Vagina (tissue), 2 donors: ENCODE results near the gene FBXL17.

Experiments used
- POLR2A ChIP-seq, 2 donors: fragments of 450-650 bp; IDR thresholded peaks; one replicate each; pipeline ENCODE4 v1.6.1; 2017; ENCODE audit warnings: antibody characterized with exemption in 2 of 2, mild to moderate bottlenecking in 2 of 2, moderate library complexity in 2 of 2
- POLR2AphosphoS5 ChIP-seq, 2 donors: sonication (generic); formaldehyde crosslinking; IDR thresholded peaks; one replicate each; pipeline ENCODE4 v1.9.0; 2017; ENCODE audit warnings: antibody characterized with exemption in 2 of 2, mild to moderate bottlenecking in 2 of 2, low read depth in 1 of 2; ENCODE audit not compliant: insufficient read depth in 1 of 2
- TF ChIP-seq, protein P1 (sequence below), 3 experiments: fragments of 450-650 bp in 2 of 3; fragments of 200-600 bp in 1 of 3; sonication (generic) in 1 of 3; IDR thresholded peaks; one replicate each; pipeline ENCODE4 v1.5.1; 2017 to 2019; ENCODE audit warnings: antibody characterized with exemption in 3 of 3, mild to moderate bottlenecking in 2 of 3, moderate library complexity in 2 of 3

DNA sequence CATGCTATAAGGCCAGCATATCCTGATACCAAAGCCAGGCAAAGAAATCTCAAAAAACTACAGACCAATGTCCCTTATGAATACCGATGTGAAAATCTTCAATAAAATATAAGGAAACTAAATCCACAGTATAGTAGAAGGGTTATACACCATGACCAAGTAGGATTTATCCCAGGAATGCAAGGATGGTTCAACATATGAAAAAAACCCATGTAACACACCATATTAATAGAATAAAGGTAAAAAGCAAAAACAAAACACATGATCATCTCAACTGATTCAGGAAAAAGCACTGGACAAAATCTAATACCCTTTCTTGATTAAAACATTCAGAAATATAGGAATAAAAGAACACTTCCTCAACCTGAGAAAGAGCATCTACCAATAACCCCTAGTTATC lies 6.1 kb downstream of the FBXL17 start:
- no peak for TF ChIP-seq POLR2AphosphoS5 (IDR thresholded peaks at IDR 0.05; ENCODE audit: insufficient read depth in 1 of 2, low read depth in 1 of 2)
- TF ChIP-seq POLR2A (IDR thresholded peaks at IDR 0.05) = no peak
- TF ChIP-seq, protein P1, sequence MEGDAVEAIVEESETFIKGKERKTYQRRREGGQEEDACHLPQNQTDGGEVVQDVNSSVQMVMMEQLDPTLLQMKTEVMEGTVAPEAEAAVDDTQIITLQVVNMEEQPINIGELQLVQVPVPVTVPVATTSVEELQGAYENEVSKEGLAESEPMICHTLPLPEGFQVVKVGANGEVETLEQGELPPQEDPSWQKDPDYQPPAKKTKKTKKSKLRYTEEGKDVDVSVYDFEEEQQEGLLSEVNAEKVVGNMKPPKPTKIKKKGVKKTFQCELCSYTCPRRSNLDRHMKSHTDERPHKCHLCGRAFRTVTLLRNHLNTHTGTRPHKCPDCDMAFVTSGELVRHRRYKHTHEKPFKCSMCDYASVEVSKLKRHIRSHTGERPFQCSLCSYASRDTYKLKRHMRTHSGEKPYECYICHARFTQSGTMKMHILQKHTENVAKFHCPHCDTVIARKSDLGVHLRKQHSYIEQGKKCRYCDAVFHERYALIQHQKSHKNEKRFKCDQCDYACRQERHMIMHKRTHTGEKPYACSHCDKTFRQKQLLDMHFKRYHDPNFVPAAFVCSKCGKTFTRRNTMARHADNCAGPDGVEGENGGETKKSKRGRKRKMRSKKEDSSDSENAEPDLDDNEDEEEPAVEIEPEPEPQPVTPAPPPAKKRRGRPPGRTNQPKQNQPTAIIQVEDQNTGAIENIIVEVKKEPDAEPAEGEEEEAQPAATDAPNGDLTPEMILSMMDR (IDR thresholded peaks at IDR 0.05) = no peak
